ENCODE measurements around the gene LTBP2. TPM values are rescaled to one million over a fixed set of nuclear protein-coding genes. Genes with fewer than 3 reads are reported as not detected.

Gene LTBP2
- total RNA-seq, 6 experiments from 2014 or later = 0.46 to 3.5 (median 1.7) TPM

DNA sequence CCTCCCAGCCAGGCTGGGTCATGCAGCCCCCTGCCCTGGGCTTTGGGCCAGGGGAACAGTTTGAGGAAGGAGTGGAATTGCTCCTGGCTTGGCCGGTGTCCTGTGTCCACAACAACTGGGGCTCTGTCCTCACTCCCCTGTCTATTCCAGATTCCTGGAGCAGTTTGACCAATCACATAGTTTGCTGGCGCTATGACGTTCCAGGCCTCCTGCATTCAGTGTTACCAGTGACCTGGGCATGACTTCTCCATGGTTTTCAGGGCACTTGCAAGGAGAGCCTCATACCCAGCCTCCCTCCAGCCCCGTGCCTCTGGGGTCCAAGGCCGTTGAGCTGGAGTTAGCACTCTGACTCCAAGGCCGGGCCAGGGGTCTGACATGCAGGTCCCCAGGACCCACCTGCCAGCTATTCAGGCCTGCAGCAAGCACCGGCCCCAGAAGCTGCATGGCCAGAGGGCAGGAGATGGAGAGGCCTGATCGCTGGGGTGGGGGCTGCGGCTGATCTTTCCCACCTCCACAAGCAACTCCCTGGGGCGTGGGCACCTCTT, 84.2 kb downstream of the LTBP2 start:
- DNase-seq = no peak
- Histone ChIP-seq H3K9me3 (no peaks in the 10 kb centered on the region), H3K27ac (no peak overlapping the region), H3K4me1 (no peaks in the 10 kb centered on the region), H3K4me3 (no peak overlapping the region), H3K36me3 (no peaks in the 10 kb centered on the region), H3K27me3 (no peaks in the 10 kb centered on the region)
- WGBS (ENCODE audit: insufficient coverage, low coverage, low lambda C conversion rate, missing lambda C conversion rate) = no CpG with 5 or more reads among the region's 10 CpGs
- no peak for ATAC-seq
- TF ChIP-seq, protein P1, sequence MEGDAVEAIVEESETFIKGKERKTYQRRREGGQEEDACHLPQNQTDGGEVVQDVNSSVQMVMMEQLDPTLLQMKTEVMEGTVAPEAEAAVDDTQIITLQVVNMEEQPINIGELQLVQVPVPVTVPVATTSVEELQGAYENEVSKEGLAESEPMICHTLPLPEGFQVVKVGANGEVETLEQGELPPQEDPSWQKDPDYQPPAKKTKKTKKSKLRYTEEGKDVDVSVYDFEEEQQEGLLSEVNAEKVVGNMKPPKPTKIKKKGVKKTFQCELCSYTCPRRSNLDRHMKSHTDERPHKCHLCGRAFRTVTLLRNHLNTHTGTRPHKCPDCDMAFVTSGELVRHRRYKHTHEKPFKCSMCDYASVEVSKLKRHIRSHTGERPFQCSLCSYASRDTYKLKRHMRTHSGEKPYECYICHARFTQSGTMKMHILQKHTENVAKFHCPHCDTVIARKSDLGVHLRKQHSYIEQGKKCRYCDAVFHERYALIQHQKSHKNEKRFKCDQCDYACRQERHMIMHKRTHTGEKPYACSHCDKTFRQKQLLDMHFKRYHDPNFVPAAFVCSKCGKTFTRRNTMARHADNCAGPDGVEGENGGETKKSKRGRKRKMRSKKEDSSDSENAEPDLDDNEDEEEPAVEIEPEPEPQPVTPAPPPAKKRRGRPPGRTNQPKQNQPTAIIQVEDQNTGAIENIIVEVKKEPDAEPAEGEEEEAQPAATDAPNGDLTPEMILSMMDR (IDR thresholded peaks at IDR 0.05) = no peak
- TF ChIP-seq POLR2A (IDR thresholded peaks at IDR 0.05) = no peak
- intact Hi-C loops (cut with DNase I) = no loop called here

DNA sequence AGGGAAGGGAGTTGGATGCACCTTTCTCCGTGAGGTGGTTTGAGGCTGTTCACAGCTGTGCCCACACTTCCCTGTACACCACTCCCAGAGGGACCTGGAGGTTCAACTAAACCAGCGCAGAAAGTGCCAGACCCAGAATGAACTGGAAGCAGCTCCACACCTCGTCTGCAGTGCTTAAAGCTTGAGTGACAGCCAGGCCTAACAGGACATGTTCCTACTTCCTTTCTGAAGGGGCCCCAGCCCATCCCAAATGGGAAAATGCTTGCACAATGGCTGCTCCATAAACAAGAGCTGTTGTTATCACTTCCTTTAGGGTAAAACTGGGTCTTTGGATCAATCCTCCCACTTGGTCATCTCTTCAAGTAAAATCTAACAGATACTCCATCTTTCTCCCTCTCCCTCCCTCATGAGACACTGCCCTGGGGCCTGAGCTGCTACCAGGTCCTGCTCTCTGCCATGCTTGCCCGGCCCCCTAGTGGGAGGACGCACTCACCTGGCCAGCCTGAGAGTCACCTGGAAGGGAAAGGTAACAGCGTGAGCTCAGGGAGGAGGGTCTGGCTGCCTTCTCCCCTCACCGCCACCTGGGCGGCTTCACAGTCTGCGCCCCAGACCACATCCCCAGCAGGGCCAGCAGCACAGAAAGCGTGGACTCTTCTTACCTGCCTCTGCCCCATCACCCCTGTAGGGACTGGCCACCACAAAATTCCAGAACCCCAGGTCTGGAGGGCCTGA, 85.0 kb downstream of the LTBP2 start:
- DNase-seq (no peak), ATAC-seq (no peak)
- TF ChIP-seq, protein P1 (IDR thresholded peaks at IDR 0.05) = no peak
- TF ChIP-seq POLR2A (IDR thresholded peaks at IDR 0.05) = no peak
- intact Hi-C loops (cut with DNase I) = no loop called here
- WGBS (ENCODE audit: insufficient coverage, low coverage, low lambda C conversion rate, missing lambda C conversion rate) = 25% methylated on average over 1 of the region's 10 CpGs
- no peaks in the 10 kb centered on the region for H3K36me3 ChIP-seq
- no peak overlapping the region for H3K27ac ChIP-seq
- H3K9me3 ChIP-seq = no peaks in the 10 kb centered on the region
- no peak overlapping the region for H3K4me3 ChIP-seq
- no peaks in the 10 kb centered on the region for H3K27me3 ChIP-seq
- H3K4me1 ChIP-seq = no peaks in the 10 kb centered on the region

DNA sequence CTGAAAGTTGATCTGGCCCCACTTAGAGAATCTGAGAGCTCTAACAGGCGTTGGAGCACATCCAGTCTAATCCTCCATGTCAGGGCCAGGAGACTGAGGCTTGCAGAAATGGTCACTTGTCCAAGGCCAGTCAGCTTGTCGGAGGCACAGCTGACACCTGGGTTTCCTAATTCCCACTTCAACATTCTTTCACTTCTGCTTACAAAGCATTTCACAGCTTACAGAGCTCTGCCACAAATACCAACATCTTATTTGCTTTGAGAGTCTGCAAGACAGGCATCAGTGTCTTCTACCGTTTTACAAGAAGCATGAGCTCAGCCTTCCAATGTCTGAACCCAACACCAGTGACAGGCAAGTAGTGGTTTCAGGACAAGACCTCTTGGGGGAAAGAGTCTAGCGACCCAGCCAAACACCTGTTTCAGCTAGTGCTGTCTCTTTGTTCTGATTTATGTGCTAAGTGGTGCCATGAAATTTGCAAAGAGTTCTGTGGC, 86.6 kb downstream of the LTBP2 start:
- TF ChIP-seq POLR2A (IDR thresholded peaks at IDR 0.05) = no peak
- TF ChIP-seq, protein P1 (IDR thresholded peaks at IDR 0.05) = no peak
- Histone ChIP-seq H3K9me3 (no peaks in the 10 kb centered on the region), H3K36me3 (no peaks in the 10 kb centered on the region), H3K4me1 (no peaks in the 10 kb centered on the region), H3K4me3 (no peak overlapping the region), H3K27me3 (no peaks in the 10 kb centered on the region), H3K27ac (no peak overlapping the region)
- intact Hi-C loops (cut with DNase I) = no loop called here
- no peak for ATAC-seq
- no peak for DNase-seq
- WGBS (ENCODE audit: insufficient coverage, low coverage, low lambda C conversion rate, missing lambda C conversion rate) = 26% methylated on average over 4 of the region's 4 CpGs

DNA sequence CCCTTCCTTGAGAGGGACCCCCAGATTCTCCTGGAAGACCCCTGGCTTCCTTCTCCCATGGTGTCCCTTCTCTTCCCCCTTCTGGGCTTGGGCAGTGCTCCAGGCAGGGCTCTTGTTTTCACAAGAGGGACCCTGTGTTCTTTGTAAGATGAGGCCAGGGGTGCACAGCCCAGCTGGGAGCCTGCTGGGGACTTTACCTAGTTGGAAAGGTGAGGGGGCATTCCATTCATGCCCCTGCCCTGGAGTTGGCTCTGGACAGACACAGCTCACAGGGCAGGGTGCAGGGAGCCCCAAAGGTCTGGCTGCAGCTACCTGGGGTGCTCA, 87.3 kb downstream of the LTBP2 start:
- intact Hi-C loops (cut with DNase I) = no loop called here
- no peak overlapping the region for H3K4me3 ChIP-seq
- H3K9me3 ChIP-seq = no peaks in the 10 kb centered on the region
- no peak for DNase-seq
- no peak for ATAC-seq
- H3K27ac ChIP-seq = no peak overlapping the region
- no peak for TF ChIP-seq POLR2A (IDR thresholded peaks at IDR 0.05)
- TF ChIP-seq, protein P1 (IDR thresholded peaks at IDR 0.05) = no peak
- no peaks in the 10 kb centered on the region for H3K27me3 ChIP-seq
- no peaks in the 10 kb centered on the region for H3K36me3 ChIP-seq
- no peaks in the 10 kb centered on the region for H3K4me1 ChIP-seq
